Rectal smooth muscle tissue (tissue), 1 donor: ENCODE measurements around the gene CMYA5.
"Not testable (repeated sequence)": the region's sequence is repeated elsewhere in the genome, so short reads cannot be mapped to it uniquely, and the experiment has no call there.

Experiments
- H3K27ac ChIP-seq: one replicate; pipeline ENCODE4 v1.7.0; 2013; ENCODE audit warnings: low read depth, low read length, inconsistent platforms
- H3K27me3 ChIP-seq: one replicate; pipeline ENCODE4 v1.7.0; 2013; ENCODE audit warnings: low read length; ENCODE audit not compliant: control insufficient read depth, insufficient read depth
- H3K36me3 ChIP-seq: one replicate; pipeline ENCODE4 v1.7.0; 2013; ENCODE audit warnings: low read length; ENCODE audit not compliant: control insufficient read depth, insufficient read depth
- H3K4me1 ChIP-seq: one replicate; pipeline ENCODE4 v1.7.0; 2013; ENCODE audit warnings: low read length; ENCODE audit not compliant: control insufficient read depth, insufficient read depth
- H3K4me3 ChIP-seq: one replicate; pipeline ENCODE4 v1.7.0; 2013; ENCODE audit warnings: low read length
- H3K9ac ChIP-seq: one replicate; pipeline ENCODE4 v1.7.0; 2013; ENCODE audit warnings: low read length

CMYA5 gene

GRCh38 chr5:79706317-79706716, 16.7 kb downstream of the CMYA5 start:
- H3K27me3 ChIP-seq, H3K36me3 ChIP-seq, H3K27ac ChIP-seq, H3K4me3 ChIP-seq, H3K9ac ChIP-seq, H3K4me1 ChIP-seq: not testable (repeated sequence)

GRCh38 chr5:79707535-79707934, 17.9 kb downstream of the CMYA5 start:
- no peak overlapping the region for H3K27ac ChIP-seq

GRCh38 chr5:79712741-79713140, 23.1 kb downstream of the CMYA5 start:
- Histone ChIP-seq H3K9ac (no peak overlapping the region), H3K27ac (no peak overlapping the region), H3K27me3 (no peaks in the 10 kb centered on the region), H3K4me1 (no peaks in the 10 kb centered on the region), H3K36me3 (no peaks in the 10 kb centered on the region), H3K4me3 (no peak overlapping the region)

More at GRCh38 chr5:79707535-79707934, 17.9 kb downstream of the CMYA5 start:
- Histone ChIP-seq H3K36me3 (no peaks in the 10 kb centered on the region), H3K4me3 (no peak overlapping the region), H3K9ac (no peak overlapping the region), H3K4me1 (no peaks in the 10 kb centered on the region), H3K27me3 (no peaks in the 10 kb centered on the region)

GRCh38 chr5:79713727-79714126, 24.1 kb downstream of the CMYA5 start:
- no peaks in the 10 kb centered on the region for H3K4me1 ChIP-seq
- H3K27ac ChIP-seq: no peak overlapping the region
- H3K9ac ChIP-seq: no peak overlapping the region
- no peaks in the 10 kb centered on the region for H3K27me3 ChIP-seq
- H3K36me3 ChIP-seq: no peaks in the 10 kb centered on the region
- H3K4me3 ChIP-seq: no peak overlapping the region

GRCh38 chr5:79716839-79717238, 27.2 kb downstream of the CMYA5 start:
- H3K36me3 ChIP-seq: no peaks in the 10 kb centered on the region
- H3K4me1 ChIP-seq: no peaks in the 10 kb centered on the region
- H3K4me3 ChIP-seq: no peak overlapping the region
- no peak overlapping the region for H3K27ac ChIP-seq
- no peaks in the 10 kb centered on the region for H3K27me3 ChIP-seq
- H3K9ac ChIP-seq: no peak overlapping the region

GRCh38 chr5:79720096-79720495, 30.5 kb downstream of the CMYA5 start:
- H3K4me3 ChIP-seq: no peak overlapping the region
- H3K27ac ChIP-seq: no peak overlapping the region
- no peaks in the 10 kb centered on the region for H3K27me3 ChIP-seq
- H3K9ac ChIP-seq: no peak overlapping the region
- no peaks in the 10 kb centered on the region for H3K4me1 ChIP-seq
- H3K36me3 ChIP-seq: no peaks in the 10 kb centered on the region

- Histone ChIP-seq H3K27me3 (no peaks in the 10 kb centered on the region), H3K36me3 (no peaks in the 10 kb centered on the region), H3K9ac (no peak overlapping the region), H3K4me1 (no peaks in the 10 kb centered on the region), H3K27ac (no peak overlapping the region), H3K4me3 (no peak overlapping the region)
Observed at GRCh38 chr5:79727451-79728355, 38.1 kb downstream of the CMYA5 start.

- H3K4me3 ChIP-seq: no peak overlapping the region
- no peaks in the 10 kb centered on the region for H3K36me3 ChIP-seq
- H3K9ac ChIP-seq: no peak overlapping the region
- H3K4me1 ChIP-seq: no peaks in the 10 kb centered on the region
- H3K27ac ChIP-seq: no peak overlapping the region
- H3K27me3 ChIP-seq: no peaks in the 10 kb centered on the region
Observed at GRCh38 chr5:79728396-79728795, 38.8 kb downstream of the CMYA5 start.

- no peaks in the 10 kb centered on the region for H3K4me1 ChIP-seq
- no peak overlapping the region for H3K4me3 ChIP-seq
- H3K9ac ChIP-seq: no peak overlapping the region
- H3K27ac ChIP-seq: no peak overlapping the region
- H3K36me3 ChIP-seq: no peaks in the 10 kb centered on the region
- H3K27me3 ChIP-seq: no peaks in the 10 kb centered on the region
Observed at GRCh38 chr5:79729679-79730078, 40.0 kb downstream of the CMYA5 start.

- H3K4me1 ChIP-seq: no peaks in the 10 kb centered on the region
- no peak overlapping the region for H3K27ac ChIP-seq
- H3K4me3 ChIP-seq: no peak overlapping the region
- H3K27me3 ChIP-seq: no peaks in the 10 kb centered on the region
- H3K36me3 ChIP-seq: no peaks in the 10 kb centered on the region
- H3K9ac ChIP-seq: no peak overlapping the region
Observed at GRCh38 chr5:79730564-79730963, 40.9 kb downstream of the CMYA5 start.

- H3K36me3 ChIP-seq: no peaks in the 10 kb centered on the region
- H3K27me3 ChIP-seq: no peaks in the 10 kb centered on the region
- no peak overlapping the region for H3K27ac ChIP-seq
- no peaks in the 10 kb centered on the region for H3K4me1 ChIP-seq
- no peak overlapping the region for H3K4me3 ChIP-seq
- H3K9ac ChIP-seq: no peak overlapping the region
Observed at GRCh38 chr5:79731775-79732174, 42.1 kb downstream of the CMYA5 start.

- no peak overlapping the region for H3K4me3 ChIP-seq
- H3K27ac ChIP-seq: no peak overlapping the region
- H3K36me3 ChIP-seq: no peaks in the 10 kb centered on the region
- no peak overlapping the region for H3K9ac ChIP-seq
- no peaks in the 10 kb centered on the region for H3K4me1 ChIP-seq
- H3K27me3 ChIP-seq: no peaks in the 10 kb centered on the region
Observed at GRCh38 chr5:79736528-79737514, 47.2 kb downstream of the CMYA5 start.
